Thoracic aorta (tissue), 2 donors: ENCODE results near the gene MAPT. TPM values are rescaled to one million over a fixed set of nuclear protein-coding genes. Genes with fewer than 3 reads are reported as not detected.
A peak's percentile ranks its signal among the peaks of the same experiment; 100 is the strongest.
"Not testable (repeated sequence)": the region's sequence is repeated elsewhere in the genome, so short reads cannot be mapped to it uniquely, and the experiment has no call there.

Experiments
- ATAC-seq: fragments of 150-250 bp; one replicate; pipeline ENCODE4 v1.8.0; 2017; ENCODE audit warnings: low read depth; ENCODE audit not compliant: insufficient number of reproducible peaks, low FRiP score
- DNase-seq: peaks from one replicate; pipeline ENCODE4 v3.0.0-alpha.2; 2020; ENCODE audit warnings: low spot score
- H3K27ac ChIP-seq, 2 donors: fragments of 200-600 bp; sonication (generic); 1 replicate in 1 of 2; 2 replicates in 1 of 2; pipeline ENCODE4 v1.5.1; 2016; ENCODE audit warnings: mild to moderate bottlenecking in 2 of 2, moderate library complexity in 2 of 2
- H3K27me3 ChIP-seq: fragments of 200-600 bp; sonication (generic); replicated peaks from 2 replicates; pipeline ENCODE4 v1.6.0; 2016; ENCODE audit warnings: mild to moderate bottlenecking; ENCODE audit not compliant: insufficient read depth
- H3K36me3 ChIP-seq: fragments of 200-600 bp; sonication (generic); one replicate; pipeline ENCODE4 v1.5.1; 2016
- H3K4me1 ChIP-seq, 2 donors: fragments of 200-600 bp; sonication (generic); 1 replicate in 1 of 2; 2 replicates in 1 of 2; pipeline versions ENCODE4 v1.5.1 to v1.6.0; 2016; ENCODE audit warnings: low read depth in 2 of 2, mild to moderate bottlenecking in 1 of 2; ENCODE audit not compliant: control insufficient read depth in 1 of 2
- H3K4me3 ChIP-seq: fragments of 200-600 bp; sonication (generic); 2 replicates; pipeline ENCODE4 v1.5.1; 2016; ENCODE audit warnings: mild to moderate bottlenecking
- H3K9me3 ChIP-seq: fragments of 200-600 bp; sonication (generic); 2 replicates; pipeline ENCODE4 v1.5.1; 2016
- total RNA-seq, 2 donors: library from RNA; depleted of rRNA; stranded (reverse); fragments of >200 nt; gene quantifications; one replicate each; pipeline versions ENCODE4 v1.1.0 to v1.2.3, GENCODE V29; 2016
- TF ChIP-seq, protein P1 (sequence below): fragments of 200-600 bp; sonication (generic); IDR thresholded peaks from one replicate; pipeline ENCODE4 v1.5.1; 2019; ENCODE audit warnings: antibody characterized with exemption

Gene MAPT
- total RNA-seq, 2 donors from 2014 or later: 3.1 to 4.6 TPM

DNA sequence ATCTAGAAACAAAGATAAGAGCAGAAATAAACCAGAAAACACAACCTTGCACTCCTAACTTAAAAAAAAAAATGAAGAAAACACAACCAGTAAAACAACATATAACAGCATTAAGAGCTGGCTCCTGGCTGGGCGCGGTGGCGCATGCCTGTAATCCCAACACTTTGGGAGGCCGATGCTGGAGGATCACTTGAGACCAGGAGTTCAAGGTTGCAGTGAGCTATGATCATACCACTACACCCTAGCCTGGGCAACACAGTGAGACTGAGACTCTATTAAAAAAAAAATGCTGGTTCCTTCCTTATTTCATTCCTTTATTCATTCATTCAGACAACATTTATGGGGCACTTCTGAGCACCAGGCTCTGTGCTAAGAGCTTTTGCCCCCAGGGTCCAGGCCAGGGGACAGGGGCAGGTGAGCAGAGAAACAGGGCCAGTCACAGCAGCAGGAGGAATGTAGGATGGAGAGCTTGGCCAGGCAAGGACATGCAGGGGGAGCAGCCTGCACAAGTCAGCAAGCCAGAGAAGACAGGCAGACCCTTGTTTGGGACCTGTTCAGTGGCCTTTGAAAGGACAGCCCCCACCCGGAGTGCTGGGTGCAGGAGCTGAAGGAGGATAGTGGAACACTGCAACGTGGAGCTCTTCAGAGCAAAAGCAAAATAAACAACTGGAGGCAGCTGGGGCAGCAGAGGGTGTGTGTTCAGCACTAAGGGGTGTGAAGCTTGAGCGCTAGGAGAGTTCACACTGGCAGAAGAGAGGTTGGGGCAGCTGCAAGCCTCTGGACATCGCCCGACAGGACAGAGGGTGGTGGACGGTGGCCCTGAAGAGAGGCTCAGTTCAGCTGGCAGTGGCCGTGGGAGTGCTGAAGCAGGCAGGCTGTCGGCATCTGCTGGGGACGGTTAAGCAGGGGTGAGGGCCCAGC is 107.3 kb downstream of the MAPT start:
- H3K36me3 ChIP-seq: no peaks in the 10 kb centered on the region
- no peaks in the 10 kb centered on the region for H3K27me3 ChIP-seq
- peaks cover 3 to 20% of the 10 kb centered on the region in 2 donors for H3K4me1 ChIP-seq
- no peak overlapping the region for H3K4me3 ChIP-seq
- TF ChIP-seq, protein P1, sequence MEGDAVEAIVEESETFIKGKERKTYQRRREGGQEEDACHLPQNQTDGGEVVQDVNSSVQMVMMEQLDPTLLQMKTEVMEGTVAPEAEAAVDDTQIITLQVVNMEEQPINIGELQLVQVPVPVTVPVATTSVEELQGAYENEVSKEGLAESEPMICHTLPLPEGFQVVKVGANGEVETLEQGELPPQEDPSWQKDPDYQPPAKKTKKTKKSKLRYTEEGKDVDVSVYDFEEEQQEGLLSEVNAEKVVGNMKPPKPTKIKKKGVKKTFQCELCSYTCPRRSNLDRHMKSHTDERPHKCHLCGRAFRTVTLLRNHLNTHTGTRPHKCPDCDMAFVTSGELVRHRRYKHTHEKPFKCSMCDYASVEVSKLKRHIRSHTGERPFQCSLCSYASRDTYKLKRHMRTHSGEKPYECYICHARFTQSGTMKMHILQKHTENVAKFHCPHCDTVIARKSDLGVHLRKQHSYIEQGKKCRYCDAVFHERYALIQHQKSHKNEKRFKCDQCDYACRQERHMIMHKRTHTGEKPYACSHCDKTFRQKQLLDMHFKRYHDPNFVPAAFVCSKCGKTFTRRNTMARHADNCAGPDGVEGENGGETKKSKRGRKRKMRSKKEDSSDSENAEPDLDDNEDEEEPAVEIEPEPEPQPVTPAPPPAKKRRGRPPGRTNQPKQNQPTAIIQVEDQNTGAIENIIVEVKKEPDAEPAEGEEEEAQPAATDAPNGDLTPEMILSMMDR: no peak
- DNase-seq (no peak), ATAC-seq (no peak)
- H3K27ac ChIP-seq: no peak overlapping the region
- no peaks in the 10 kb centered on the region for H3K9me3 ChIP-seq

DNA sequence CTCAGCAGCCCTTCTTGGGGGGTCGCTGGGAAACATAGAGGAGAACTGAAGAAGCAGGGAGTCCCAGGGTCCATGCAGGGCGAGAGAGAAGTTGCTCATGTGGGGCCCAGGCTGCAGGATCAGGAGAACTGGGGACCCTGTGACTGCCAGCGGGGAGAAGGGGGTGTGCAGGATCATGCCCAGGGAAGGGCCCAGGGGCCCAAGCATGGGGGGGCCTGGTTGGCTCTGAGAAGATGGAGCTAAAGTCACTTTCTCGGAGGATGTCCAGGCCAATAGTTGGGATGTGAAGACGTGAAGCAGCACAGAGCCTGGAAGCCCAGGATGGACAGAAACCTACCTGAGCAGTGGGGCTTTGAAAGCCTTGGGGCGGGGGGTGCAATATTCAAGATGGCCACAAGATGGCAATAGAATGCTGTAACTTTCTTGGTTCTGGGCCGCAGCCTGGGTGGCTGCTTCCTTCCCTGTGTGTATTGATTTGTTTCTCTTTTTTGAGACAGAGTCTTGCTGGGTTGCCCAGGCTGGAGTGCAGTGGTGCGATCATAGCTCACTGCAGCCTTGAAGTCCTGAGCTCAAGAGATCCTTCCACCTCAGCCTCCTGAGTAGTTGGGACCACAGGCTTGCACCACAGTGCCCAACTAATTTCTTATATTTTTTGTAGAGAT is 108.1 kb downstream of the MAPT start:
- ATAC-seq: no peak

DNA sequence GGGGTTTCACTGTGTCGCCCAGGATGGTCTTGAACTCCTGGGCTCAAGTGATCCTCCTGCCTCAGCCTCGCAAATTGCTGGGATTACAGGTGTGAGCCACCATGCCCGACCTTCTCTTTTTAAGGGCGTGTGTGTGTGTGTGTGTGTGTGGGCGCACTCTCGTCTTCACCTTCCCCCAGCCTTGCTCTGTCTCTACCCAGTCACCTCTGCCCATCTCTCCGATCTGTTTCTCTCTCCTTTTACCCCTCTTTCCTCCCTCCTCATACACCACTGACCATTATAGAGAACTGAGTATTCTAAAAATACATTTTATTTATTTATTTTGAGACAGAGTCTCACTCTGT is 108.6 kb downstream of the MAPT start:
- Histone ChIP-seq H3K27me3 (no peaks in the 10 kb centered on the region), H3K9me3 (no peaks in the 10 kb centered on the region), H3K36me3 (no peaks in the 10 kb centered on the region), H3K4me1 (peaks cover 3 to 15% of the 10 kb centered on the region in 2 donors), H3K4me3 (no peak overlapping the region), H3K27ac (no peak overlapping the region)
- no peak for DNase-seq
- ATAC-seq: no peak
- TF ChIP-seq, protein P1: no peak

More for the DNA sequence above, 108.1 kb downstream of the MAPT start:
- no peak overlapping the region for H3K27ac ChIP-seq
- no peaks in the 10 kb centered on the region for H3K9me3 ChIP-seq
- no peaks in the 10 kb centered on the region for H3K36me3 ChIP-seq
- H3K4me1 ChIP-seq: peaks cover 3 to 19% of the 10 kb centered on the region in 2 donors
- TF ChIP-seq, protein P1: peak; percentile 98
- H3K27me3 ChIP-seq: no peaks in the 10 kb centered on the region
- H3K4me3 ChIP-seq: no peak overlapping the region
- DNase-seq: no peak

DNA sequence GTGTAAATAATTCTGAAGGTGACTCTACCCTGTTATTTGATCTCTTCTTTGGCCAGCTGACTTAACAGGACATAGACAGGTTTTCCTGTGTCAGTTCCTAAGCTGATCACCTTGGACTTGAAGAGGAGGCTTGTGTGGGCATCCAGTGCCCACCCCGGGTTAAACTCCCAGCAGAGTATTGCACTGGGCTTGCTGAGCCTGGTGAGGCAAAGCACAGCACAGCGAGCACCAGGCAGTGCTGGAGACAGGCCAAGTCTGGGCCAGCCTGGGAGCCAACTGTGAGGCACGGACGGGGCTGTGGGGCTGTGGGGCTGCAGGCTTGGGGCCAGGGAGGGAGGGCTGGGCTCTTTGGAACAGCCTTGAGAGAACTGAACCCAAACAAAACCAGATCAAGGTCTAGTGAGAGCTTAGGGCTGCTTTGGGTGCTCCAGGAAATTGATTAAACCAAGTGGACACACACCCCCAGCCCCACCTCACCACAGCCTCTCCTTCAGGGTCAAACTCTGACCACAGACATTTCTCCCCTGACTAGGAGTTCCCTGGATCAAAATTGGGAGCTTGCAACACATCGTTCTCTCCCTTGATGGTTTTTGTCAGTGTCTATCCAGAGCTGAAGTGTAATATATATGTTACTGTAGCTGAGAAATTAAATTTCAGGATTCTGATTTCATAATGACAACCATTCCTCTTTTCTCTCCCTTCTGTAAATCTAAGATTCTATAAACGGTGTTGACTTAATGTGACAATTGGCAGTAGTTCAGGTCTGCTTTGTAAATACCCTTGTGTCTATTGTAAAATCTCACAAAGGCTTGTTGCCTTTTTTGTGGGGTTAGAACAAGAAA is 109.8 kb downstream of the MAPT start:
- DNase-seq: no peak
- Histone ChIP-seq H3K9me3 (no peaks in the 10 kb centered on the region), H3K36me3 (no peaks in the 10 kb centered on the region), H3K27me3 (no peaks in the 10 kb centered on the region), H3K4me3 (no peak overlapping the region), H3K4me1 (peaks cover 3 to 15% of the 10 kb centered on the region in 2 donors), H3K27ac (no peak overlapping the region)
- TF ChIP-seq, protein P1: no peak
- ATAC-seq: no peak

DNA sequence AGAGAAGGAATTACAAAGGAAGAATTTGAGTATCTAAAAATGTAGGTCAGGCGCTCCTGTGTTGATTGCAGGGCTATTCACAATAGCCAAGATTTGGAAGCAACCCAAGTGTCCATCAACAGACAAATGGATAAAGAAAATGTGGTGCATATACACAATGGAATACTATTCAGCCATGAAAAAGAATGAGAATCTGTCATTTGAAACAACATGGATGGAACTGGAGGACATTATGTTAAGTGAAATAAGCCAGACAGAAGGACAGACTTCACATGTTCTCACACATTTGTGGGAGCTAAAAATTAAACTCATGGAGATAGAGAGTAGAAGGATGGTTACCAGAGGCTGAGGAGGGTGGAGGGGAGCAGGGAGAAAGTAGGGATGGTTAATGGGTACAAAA is 111.7 kb downstream of the MAPT start:
- H3K4me1 ChIP-seq: peaks cover 3 to 15% of the 10 kb centered on the region in 2 donors
- not testable (repeated sequence) for ATAC-seq, H3K4me3 ChIP-seq, H3K27me3 ChIP-seq, H3K36me3 ChIP-seq, H3K27ac ChIP-seq, H3K9me3 ChIP-seq, DNase-seq
